ENCODE data around the gene AGMO. TPM values are rescaled to one million over a fixed set of nuclear protein-coding genes. Genes with fewer than 3 reads are reported as not detected.

Gene AGMO
- polyA plus RNA-seq, 1 donor (not counting 4 experiments of a cell fraction or from before 2014, with no cell fraction given) = not detected

DNA sequence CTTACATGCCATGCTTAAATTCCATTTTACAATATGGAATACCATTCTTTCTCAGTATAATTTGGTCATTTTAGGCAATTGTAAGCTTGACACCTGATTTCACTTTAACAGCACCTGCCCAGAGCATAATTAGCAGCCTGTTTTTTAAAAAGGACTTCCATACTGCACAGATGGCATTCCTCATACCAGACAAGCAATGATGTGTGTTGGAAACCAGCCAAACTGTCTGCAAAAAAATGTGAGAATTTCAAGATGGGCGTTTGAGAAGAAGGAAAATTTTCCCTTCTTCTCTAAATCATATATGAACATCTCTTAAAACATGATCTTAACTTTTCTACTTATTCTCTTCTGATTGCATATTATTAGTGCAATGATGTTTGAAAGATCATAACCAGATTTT, 40.4 kb upstream of the AGMO start:
- FAIRE-seq (no peak), DNase-seq (ENCODE audit: low read depth, low spot score) (no peak)
- Histone ChIP-seq H3K36me3 (ENCODE audit: control insufficient read depth in 2 of 2, extremely low read depth in 1 of 2, insufficient read depth in 2 of 2, low read length in 2 of 2) (no peaks in the 10 kb centered on the region), H3K4me3 (ENCODE audit: control insufficient read depth in 2 of 3, extremely low read depth in 1 of 3, insufficient read depth in 2 of 3, low read depth in 1 of 3, low read length in 3 of 3) (no peak overlapping the region), H4K20me1 (ENCODE audit: control insufficient read depth, extremely low read depth, insufficient read depth, low read length) (no peaks in the 10 kb centered on the region), H3K9me1 (ENCODE audit: control insufficient read depth, extremely low read depth, insufficient read depth, low read length) (no peaks in the 10 kb centered on the region), H3K4me1 (ENCODE audit: control insufficient read depth, extremely low read depth, insufficient read depth, low read length) (no peaks in the 10 kb centered on the region), H3K27me3 (ENCODE audit: control insufficient read depth, extremely low read depth, insufficient read depth, low read length) (no peaks in the 10 kb centered on the region), H3K4me2 (ENCODE audit: control insufficient read depth, extremely low read depth, insufficient read depth, low read depth, low read length) (no peak overlapping the region), H2AFZ (ENCODE audit: control insufficient read depth, low read length) (no peak overlapping the region), H3K79me2 (ENCODE audit: control insufficient read depth, insufficient read depth, low read length) (no peaks in the 10 kb centered on the region), H3K9me3 (ENCODE audit: control insufficient read depth, low read depth, low read length) (peaks cover 4% of the 10 kb centered on the region), H3K27ac (ENCODE audit: control insufficient read depth, insufficient read depth, low read length) (no peak overlapping the region), H3K9ac (ENCODE audit: control insufficient read depth, extremely low read depth, insufficient read depth, low read length) (no peak overlapping the region)
- dilution Hi-C loops (cut with MboI; ENCODE audit: extremely low pct_ligation_motif_present, low sequenced_read_pairs) = no loop called here
- TF ChIP-seq CTCF (optimal IDR thresholded peaks at IDR 0.05 in 1 of 3, IDR thresholded peaks at IDR 0.05 in 1 of 3, conservative IDR thresholded peaks at IDR 0.05 in 1 of 3; ENCODE audit: extremely low read depth in 1 of 3, insufficient read depth in 2 of 3, low read length in 3 of 3) (no peak), EZH2 (IDR thresholded peaks at IDR 0.05; ENCODE audit: low read length) (no peak)

- no peaks in the 10 kb centered on the region for H3K9me1 ChIP-seq (ENCODE audit: control insufficient read depth, extremely low read depth, insufficient read depth, low read length)
- no peaks in the 10 kb centered on the region for H3K36me3 ChIP-seq (ENCODE audit: control insufficient read depth in 2 of 2, extremely low read depth in 1 of 2, insufficient read depth in 2 of 2, low read length in 2 of 2)
- H3K9ac ChIP-seq (ENCODE audit: control insufficient read depth, extremely low read depth, insufficient read depth, low read length) = no peak overlapping the region
- no peak for FAIRE-seq
- no peaks in the 10 kb centered on the region for H3K27me3 ChIP-seq (ENCODE audit: control insufficient read depth, extremely low read depth, insufficient read depth, low read length)
- H3K9me3 ChIP-seq (ENCODE audit: control insufficient read depth, low read depth, low read length) = peaks cover 4% of the 10 kb centered on the region
- no peak for DNase-seq (ENCODE audit: low read depth, low spot score)
- H3K4me1 ChIP-seq (ENCODE audit: control insufficient read depth, extremely low read depth, insufficient read depth, low read length) = no peaks in the 10 kb centered on the region
- TF ChIP-seq EZH2 (IDR thresholded peaks at IDR 0.05; ENCODE audit: low read length) = no peak
- no peak for TF ChIP-seq CTCF (optimal IDR thresholded peaks at IDR 0.05 in 1 of 3, IDR thresholded peaks at IDR 0.05 in 1 of 3, conservative IDR thresholded peaks at IDR 0.05 in 1 of 3; ENCODE audit: extremely low read depth in 1 of 3, insufficient read depth in 2 of 3, low read length in 3 of 3)
- no peak overlapping the region for H3K27ac ChIP-seq (ENCODE audit: control insufficient read depth, insufficient read depth, low read length)
- H2AFZ ChIP-seq (ENCODE audit: control insufficient read depth, low read length) = no peak overlapping the region
- dilution Hi-C loops (cut with MboI; ENCODE audit: extremely low pct_ligation_motif_present, low sequenced_read_pairs) = no loop called here
- H3K79me2 ChIP-seq (ENCODE audit: control insufficient read depth, insufficient read depth, low read length) = no peaks in the 10 kb centered on the region
- H4K20me1 ChIP-seq (ENCODE audit: control insufficient read depth, extremely low read depth, insufficient read depth, low read length) = no peaks in the 10 kb centered on the region
- H3K4me3 ChIP-seq (ENCODE audit: control insufficient read depth in 2 of 3, extremely low read depth in 1 of 3, insufficient read depth in 2 of 3, low read depth in 1 of 3, low read length in 3 of 3) = no peak overlapping the region
- H3K4me2 ChIP-seq (ENCODE audit: control insufficient read depth, extremely low read depth, insufficient read depth, low read depth, low read length) = no peak overlapping the region
Observed at GRCh38 chr7:15601175-15601574, 39.4 kb upstream of the AGMO start.

Data from keratinocyte (primary cell).